A673 (cell line): ENCODE results near the gene SART3. TPM values are rescaled to one million over a fixed set of nuclear protein-coding genes. Genes with fewer than 3 reads are reported as not detected.

Experiments
- BruUV-seq: library from RNA; stranded (reverse); fragments of 400-500 nt; replicated peaks from 2 replicates; lab custom pipeline; 2021; lab: Mats Ljungman, UMichigan
- CTCF ChIA-PET: fragments of 300-600 bp; sonication (Branson Sonifier 250); formaldehyde crosslinking; loops from one replicate; lab custom pipeline; 2022; ENCODE audit warnings: antibody characterized with exemption; lab: Charles Lee
- POLR2A ChIA-PET: fragments of 300-600 bp; sonication (Branson Sonifier 250); formaldehyde crosslinking; loops from one replicate; lab custom pipeline; 2022; ENCODE audit warnings: antibody characterized with exemption; ENCODE audit not compliant: low non-redundant PET; lab: Charles Lee
- DNase-seq: peaks from one replicate; pipeline ENCODE4 v3.0.0-alpha.2; 2015; ENCODE audit warnings: low spot score
- H3K27ac ChIP-seq: fragments of 200-600 bp; sonication (generic); 2 replicates; pipeline ENCODE4 v1.5.1; 2016; ENCODE audit warnings: mixed run types, low read depth, mild to moderate bottlenecking, mixed read lengths, antibody characterized with exemption, low read length; ENCODE audit not compliant: poor library complexity, severe bottlenecking
- H3K27me3 ChIP-seq: fragments of 200-600 bp; sonication (generic); replicated peaks from 2 replicates; pipeline ENCODE4 v1.6.1; 2017; ENCODE audit warnings: mixed run types, low read depth, mild to moderate bottlenecking, mixed read lengths, antibody characterized with exemption, low read length; ENCODE audit not compliant: insufficient read depth, poor library complexity
- H3K36me3 ChIP-seq: fragments of 200-600 bp; sonication (generic); 2 replicates; pipeline ENCODE4 v1.6.1; 2016; ENCODE audit warnings: mixed run types, mild to moderate bottlenecking, mixed read lengths, antibody characterized with exemption, low read length; ENCODE audit not compliant: insufficient read depth, poor library complexity, severe bottlenecking
- H3K4me1 ChIP-seq: fragments of 200-600 bp; sonication (generic); 2 replicates; pipeline ENCODE4 v1.6.1; 2017; ENCODE audit warnings: mixed run types, mild to moderate bottlenecking, mixed read lengths, antibody characterized with exemption, low read length; ENCODE audit not compliant: insufficient read depth, poor library complexity, severe bottlenecking
- H3K4me3 ChIP-seq: fragments of 200-600 bp; sonication (generic); 2 replicates; pipeline ENCODE4 v1.5.1; 2016; ENCODE audit warnings: low read depth, mixed run types, mild to moderate bottlenecking, mixed read lengths, low read length; ENCODE audit not compliant: poor library complexity, severe bottlenecking
- H3K9me3 ChIP-seq: fragments of 200-600 bp; sonication (generic); 2 replicates; pipeline ENCODE4 v1.6.1; 2016; ENCODE audit warnings: mixed run types, low read depth, mild to moderate bottlenecking, mixed read lengths, antibody characterized with exemption, low read length; ENCODE audit not compliant: poor library complexity, severe bottlenecking
- EZH2 ChIP-seq: fragments of 200-600 bp; sonication (generic); IDR thresholded peaks from 2 replicates; pipeline ENCODE4 v1.6.1; 2017; ENCODE audit warnings: borderline replicate concordance, low read depth, mild to moderate bottlenecking, mixed read lengths, antibody characterized with exemption, low read length; ENCODE audit not compliant: poor library complexity, severe bottlenecking
- intact Hi-C: fragments of 100-400 bp; cut with micrococcal nuclease; formaldehyde crosslinking; loops from one replicate; pipeline ENCODE4 v1.10.0; 2022; ENCODE audit not compliant: unreplicated experiment
- total RNA-seq: library from RNA; stranded (reverse); gene quantifications from 2 replicates; pipeline ENCODE4 v1.2.3, GENCODE V29; 2021
- TF ChIP-seq, protein P1 (sequence below): fragments of 300-800, 200-600 bp; sonication (generic); conservative IDR thresholded peaks from 2 replicates; pipeline ENCODE4 v1.5.1; 2017; ENCODE audit warnings: low read depth, mild to moderate bottlenecking, antibody characterized with exemption, low read length, moderate library complexity, mixed read lengths

SART3 gene
- total RNA-seq, 1 experiment from 2014 or later: 99.3 TPM

DNA sequence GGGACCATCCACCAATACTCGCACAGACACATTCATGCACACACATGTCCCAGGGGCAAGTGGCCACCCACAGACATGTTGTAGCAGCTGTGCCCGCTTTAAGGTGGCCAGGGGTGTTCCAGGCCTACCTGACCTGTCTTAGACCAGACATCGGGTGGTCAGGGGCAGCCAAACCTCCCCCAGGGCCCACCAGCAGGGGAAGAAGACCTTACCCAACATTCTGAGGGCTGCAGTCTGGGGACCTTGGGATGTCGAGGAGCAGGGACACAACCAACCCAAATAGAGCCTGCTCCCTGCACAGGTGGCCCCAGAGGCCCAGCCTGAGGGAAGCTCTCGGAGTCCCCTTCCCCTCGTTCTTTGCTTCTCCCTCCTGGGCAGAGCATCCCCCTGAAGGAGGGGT lies 38.6 kb upstream of the SART3 start:
- DNase-seq: no peak
- POLR2A ChIA-PET: no interaction called here
- H3K9me3 ChIP-seq: no peaks in the 10 kb centered on the region
- intact Hi-C loops: no loop called here
- H3K4me3 ChIP-seq: no peak overlapping the region
- TF ChIP-seq EZH2: no peak
- TF ChIP-seq, protein P1, sequence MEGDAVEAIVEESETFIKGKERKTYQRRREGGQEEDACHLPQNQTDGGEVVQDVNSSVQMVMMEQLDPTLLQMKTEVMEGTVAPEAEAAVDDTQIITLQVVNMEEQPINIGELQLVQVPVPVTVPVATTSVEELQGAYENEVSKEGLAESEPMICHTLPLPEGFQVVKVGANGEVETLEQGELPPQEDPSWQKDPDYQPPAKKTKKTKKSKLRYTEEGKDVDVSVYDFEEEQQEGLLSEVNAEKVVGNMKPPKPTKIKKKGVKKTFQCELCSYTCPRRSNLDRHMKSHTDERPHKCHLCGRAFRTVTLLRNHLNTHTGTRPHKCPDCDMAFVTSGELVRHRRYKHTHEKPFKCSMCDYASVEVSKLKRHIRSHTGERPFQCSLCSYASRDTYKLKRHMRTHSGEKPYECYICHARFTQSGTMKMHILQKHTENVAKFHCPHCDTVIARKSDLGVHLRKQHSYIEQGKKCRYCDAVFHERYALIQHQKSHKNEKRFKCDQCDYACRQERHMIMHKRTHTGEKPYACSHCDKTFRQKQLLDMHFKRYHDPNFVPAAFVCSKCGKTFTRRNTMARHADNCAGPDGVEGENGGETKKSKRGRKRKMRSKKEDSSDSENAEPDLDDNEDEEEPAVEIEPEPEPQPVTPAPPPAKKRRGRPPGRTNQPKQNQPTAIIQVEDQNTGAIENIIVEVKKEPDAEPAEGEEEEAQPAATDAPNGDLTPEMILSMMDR: no peak
- H3K27ac ChIP-seq: no peak overlapping the region
- H3K36me3 ChIP-seq: no peaks in the 10 kb centered on the region
- H3K4me1 ChIP-seq: no peaks in the 10 kb centered on the region
- no TSS peak for BruUV-seq
- H3K27me3 ChIP-seq: no peaks in the 10 kb centered on the region
- CTCF ChIA-PET: no interaction called here

DNA sequence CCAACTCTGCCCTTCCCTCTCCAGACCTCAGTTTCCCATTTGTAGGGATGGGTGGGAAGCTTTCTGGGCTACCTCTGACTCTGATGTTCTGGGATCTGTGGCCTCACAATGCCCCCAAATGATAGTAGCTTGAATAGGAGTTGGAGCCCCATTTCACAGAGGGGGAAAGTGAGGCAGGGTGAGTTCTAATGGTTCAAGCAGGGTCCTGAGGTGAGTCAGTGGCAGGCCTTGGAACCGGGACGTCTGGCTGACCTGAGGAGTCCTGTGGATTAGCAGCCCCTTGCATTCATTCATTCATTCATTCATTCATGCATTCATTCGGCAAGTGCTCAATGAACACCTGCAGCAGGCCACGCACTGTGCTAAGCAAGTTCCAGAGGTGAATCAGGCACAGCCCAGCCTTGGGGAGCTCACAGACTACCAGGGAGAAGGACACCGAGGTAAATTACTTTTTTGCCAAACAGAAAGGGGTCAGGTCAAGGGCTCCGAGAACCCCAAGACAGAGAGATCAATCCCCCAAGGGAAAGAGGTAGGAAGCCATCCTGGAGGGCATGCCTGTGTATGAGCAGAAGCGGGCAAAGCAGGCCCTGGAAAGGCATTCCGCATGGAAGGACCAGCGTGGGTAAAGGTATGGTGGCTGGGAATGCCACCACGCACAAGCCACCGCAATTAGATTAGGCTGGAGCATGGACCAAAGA lies 37.7 kb upstream of the SART3 start:
- DNase-seq: no peak
- Histone ChIP-seq H3K36me3 (no peaks in the 10 kb centered on the region), H3K9me3 (no peaks in the 10 kb centered on the region), H3K27ac (no peak overlapping the region), H3K27me3 (no peaks in the 10 kb centered on the region), H3K4me3 (no peak overlapping the region), H3K4me1 (no peaks in the 10 kb centered on the region)
- BruUV-seq: no TSS peak
- no peak for TF ChIP-seq EZH2
- TF ChIP-seq, protein P1: no peak
- CTCF ChIA-PET: interaction anchor here (0.7 kb wide), 1 partner anchor 26 kb away, joined by 3 read pairs; no protein-coding TSS in a partner anchor
- intact Hi-C loops: no loop called here
- POLR2A ChIA-PET: no interaction called here

DNA sequence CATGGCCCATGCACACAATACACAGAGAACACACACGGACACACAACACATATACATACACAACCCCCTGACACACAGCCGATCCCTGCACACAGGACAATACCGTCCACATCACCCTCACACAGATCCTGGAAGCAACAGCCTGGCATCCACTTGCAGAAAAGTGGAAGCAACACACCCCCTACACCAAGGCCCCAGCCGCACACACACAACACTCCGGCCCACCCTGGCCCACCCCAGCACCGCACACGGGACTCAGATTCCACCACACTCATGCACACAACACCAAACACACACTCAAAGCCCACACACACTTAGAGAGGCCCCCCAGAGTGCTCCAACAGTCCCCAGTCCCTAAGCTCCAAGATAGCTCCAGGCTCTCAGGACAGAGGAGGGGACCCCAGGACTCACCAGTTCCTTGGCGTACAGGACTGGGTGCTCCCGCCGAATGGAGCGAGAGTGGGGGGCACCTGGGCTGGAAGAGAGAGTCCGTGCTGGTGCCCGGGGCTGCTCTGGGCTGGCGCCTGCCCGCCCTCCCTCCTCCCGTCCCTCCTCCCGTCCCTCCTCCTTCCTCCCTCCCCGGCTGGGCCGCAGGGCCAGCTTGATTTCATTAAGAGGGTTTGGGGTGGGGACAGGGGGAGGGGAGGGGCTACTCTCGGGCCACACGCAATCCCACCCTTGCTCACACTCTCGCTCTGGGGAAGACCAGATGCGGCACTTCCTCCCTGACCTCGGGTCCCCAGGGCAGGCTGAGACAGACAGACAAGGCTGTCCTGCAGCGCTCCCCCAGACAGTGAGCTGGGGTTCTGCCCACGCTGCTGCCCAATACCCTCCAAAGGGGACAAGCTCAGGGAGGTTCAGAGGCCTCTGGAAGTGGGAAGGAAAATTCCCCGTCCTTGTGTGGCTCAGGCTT lies 36.8 kb upstream of the SART3 start, which contains the start of gene TMEM119:
Gene TMEM119, minus strand, starts transcription at position 526 of the 913 bp plus-strand sequence. CDS start 5,701 bp downstream, outside the sequence.
- CTCF ChIA-PET: interaction anchor here (0.7 kb wide), 1 partner anchor 27 kb away, joined by 3 read pairs; no protein-coding TSS in a partner anchor
- POLR2A ChIA-PET: no interaction called here
- no peaks in the 10 kb centered on the region for H3K9me3 ChIP-seq
- H3K36me3 ChIP-seq: no peaks in the 10 kb centered on the region
- no peaks in the 10 kb centered on the region for H3K4me1 ChIP-seq
- H3K27me3 ChIP-seq: no peaks in the 10 kb centered on the region
- no peak within 1 kb of the TSS for H3K27ac ChIP-seq
- H3K4me3 ChIP-seq: no peak within 1 kb of the TSS
- DNase-seq: no peak
- TF ChIP-seq, protein P1: no peak
- intact Hi-C loops: no loop called here
- no TSS peak for BruUV-seq
